Calu3 (cell line): ENCODE data around the gene AKAP9. TPM values are rescaled to one million over a fixed set of nuclear protein-coding genes. Genes with fewer than 3 reads are reported as not detected.
"Not testable (repeated sequence)": the region's sequence is repeated elsewhere in the genome, so short reads cannot be mapped to it uniquely, and the experiment has no call there.

ENCODE experiments used
- BruUV-seq: library from RNA; stranded (reverse); fragments of 400-500 nt; replicated peaks from 2 replicates; lab custom pipeline; 2021; lab: Mats Ljungman, UMichigan
- CTCF ChIA-PET: fragments of 300-600 bp; sonication (Branson Sonifier 250); formaldehyde crosslinking; loops from one replicate; lab custom pipeline; 2022; ENCODE audit warnings: antibody characterized with exemption; lab: Charles Lee
- DNase-seq: peaks from one replicate; pipeline ENCODE4 v3.0.0; 2022
- H3K27ac Mint-ChIP-seq: one replicate; pipeline ENCODE4 v1.8.0; 2022; ENCODE audit warnings: mixed read lengths; ENCODE audit not compliant: unreplicated experiment
- H3K27me3 Mint-ChIP-seq: one replicate; pipeline ENCODE4 v1.8.0; 2022; ENCODE audit warnings: mixed read lengths; ENCODE audit not compliant: unreplicated experiment
- H3K36me3 Mint-ChIP-seq: one replicate; pipeline ENCODE4 v1.8.0; 2022; ENCODE audit warnings: mild to moderate bottlenecking, moderate library complexity, mixed read lengths; ENCODE audit not compliant: insufficient read depth, unreplicated experiment
- H3K4me1 Mint-ChIP-seq: one replicate; pipeline ENCODE4 v1.8.0; 2022; ENCODE audit warnings: mild to moderate bottlenecking, low read depth, mixed read lengths; ENCODE audit not compliant: unreplicated experiment
- H3K4me3 Mint-ChIP-seq: one replicate; pipeline ENCODE4 v1.8.0; 2022; ENCODE audit warnings: mild to moderate bottlenecking, low read depth, moderate library complexity, mixed read lengths; ENCODE audit not compliant: unreplicated experiment
- H3K9me3 Mint-ChIP-seq: one replicate; pipeline ENCODE4 v1.8.0; 2022; ENCODE audit warnings: low read depth, mixed read lengths; ENCODE audit not compliant: unreplicated experiment
- CTCF ChIP-seq: fragments of 200-600 bp; IDR thresholded peaks from one replicate; pipeline ENCODE4 v1.8.0; 2022; ENCODE audit warnings: antibody characterized with exemption; ENCODE audit not compliant: unreplicated experiment
- intact Hi-C: fragments of 100-400 bp; cut with micrococcal nuclease; formaldehyde crosslinking; loops from one replicate; pipeline ENCODE4 v1.10.0; 2022; ENCODE audit not compliant: unreplicated experiment
- total RNA-seq: library from RNA; stranded (reverse); gene quantifications from 2 replicates; pipeline ENCODE4 v1.2.3, GENCODE V29; 2022

AKAP9 gene
- total RNA-seq, 1 experiment from 2014 or later = 33.4 TPM

- Mint-ChIP-seq H3K9me3 (no peaks in the 10 kb centered on the region), H3K27me3 (no peaks in the 10 kb centered on the region), H3K27ac (no peak overlapping the region), H3K4me1 (no peaks in the 10 kb centered on the region), H3K36me3 (no peaks in the 10 kb centered on the region), H3K4me3 (no peak overlapping the region)
- BruUV-seq = no TSS peak
- no peak for TF ChIP-seq CTCF
- intact Hi-C loops = no loop called here
- DNase-seq = no peak
- CTCF ChIA-PET = no interaction called here
These were observed 159.9 kb downstream of the AKAP9 start for GRCh38 chr7:92100534-92100933.

- H3K36me3 Mint-ChIP-seq, H3K4me1 Mint-ChIP-seq, DNase-seq, H3K27ac Mint-ChIP-seq, H3K27me3 Mint-ChIP-seq, H3K9me3 Mint-ChIP-seq, BruUV-seq, H3K4me3 Mint-ChIP-seq, CTCF ChIA-PET, intact Hi-C loops: not testable (repeated sequence)
These were observed 162.2 kb downstream of the AKAP9 start for GRCh38 chr7:92102862-92103261.

- no peak overlapping the region for H3K27ac Mint-ChIP-seq
- no peaks in the 10 kb centered on the region for H3K4me1 Mint-ChIP-seq
- intact Hi-C loops = no loop called here
- H3K9me3 Mint-ChIP-seq = no peaks in the 10 kb centered on the region
- H3K36me3 Mint-ChIP-seq = peaks cover 26% of the 10 kb centered on the region
- BruUV-seq = no TSS peak
- DNase-seq = no peak
- H3K27me3 Mint-ChIP-seq = no peaks in the 10 kb centered on the region
- no peak for TF ChIP-seq CTCF
- CTCF ChIA-PET = no interaction called here
- H3K4me3 Mint-ChIP-seq = no peak overlapping the region
These were observed 168.2 kb downstream of the AKAP9 start for GRCh38 chr7:92108821-92109220.

GRCh38 chr7:92110857-92111256, 170.2 kb downstream of the AKAP9 start:
- Mint-ChIP-seq H3K9me3 (no peaks in the 10 kb centered on the region), H3K27ac (no peak overlapping the region), H3K36me3 (peaks cover 38% of the 10 kb centered on the region), H3K4me3 (no peak overlapping the region), H3K4me1 (no peaks in the 10 kb centered on the region), H3K27me3 (no peaks in the 10 kb centered on the region)
- no peak for DNase-seq
- intact Hi-C loops = no loop called here
- no TSS peak for BruUV-seq
- no peak for TF ChIP-seq CTCF
- CTCF ChIA-PET = no interaction called here

GRCh38 chr7:92115821-92116220, 175.2 kb downstream of the AKAP9 start:
- CTCF ChIA-PET = no interaction called here
- no peak overlapping the region for H3K27ac Mint-ChIP-seq
- BruUV-seq = no TSS peak

More at GRCh38 chr7:92115821-92116220, 175.2 kb downstream of the AKAP9 start:
- Mint-ChIP-seq H3K4me1 (peaks cover 8% of the 10 kb centered on the region), H3K4me3 (no peak overlapping the region), H3K27me3 (no peaks in the 10 kb centered on the region), H3K36me3 (peaks cover 33% of the 10 kb centered on the region), H3K9me3 (no peaks in the 10 kb centered on the region)
- DNase-seq = no peak
- intact Hi-C loops = no loop called here
- TF ChIP-seq CTCF = no peak
